Lung (tissue), 12 donors: ENCODE results near the gene KRTAP12-2. TPM values are rescaled to one million over a fixed set of nuclear protein-coding genes. Genes with fewer than 3 reads are reported as not detected.

Experiments used
- ATAC-seq: fragments of 200-7000 bp; cut with Tn5 transposase; one replicate; pipeline ENCODE4 v1.9.1; 2020; ENCODE audit warnings: moderate number of reproducible peaks; ENCODE audit not compliant: insufficient read depth, low FRiP score
- DNase-seq, 3 donors: peaks; one replicate each; pipeline ENCODE4 v3.0.0-alpha.2; 2013 to 2017
- H3K27ac ChIP-seq, 2 donors: one replicate each; pipeline ENCODE4 v1.5.1; 2013; ENCODE audit warnings: mild to moderate bottlenecking in 2 of 2, moderate library complexity in 2 of 2, control low read depth in 1 of 2, inconsistent platforms in 1 of 2, low read depth in 1 of 2, low read length in 1 of 2
- H3K27me3 ChIP-seq, 3 donors: one replicate each; pipeline ENCODE4 v1.5.1; 2013; ENCODE audit warnings: low read length in 2 of 3; ENCODE audit not compliant: control insufficient read depth in 3 of 3, insufficient read depth in 3 of 3
- H3K36me3 ChIP-seq, 4 donors: one replicate each; pipeline ENCODE4 v1.5.1; 2013; ENCODE audit warnings: low read length in 4 of 4, mild to moderate bottlenecking in 1 of 4, moderate library complexity in 1 of 4; ENCODE audit not compliant: control insufficient read depth in 4 of 4, insufficient read depth in 4 of 4
- H3K4me1 ChIP-seq, 5 donors: one replicate each; pipeline ENCODE4 v1.5.1; 2013; ENCODE audit warnings: low read length in 5 of 5, mild to moderate bottlenecking in 2 of 5, moderate library complexity in 1 of 5; ENCODE audit not compliant: control insufficient read depth in 5 of 5, insufficient read depth in 5 of 5
- H3K4me3 ChIP-seq: one replicate; pipeline ENCODE4 v1.5.1; 2013; ENCODE audit warnings: mild to moderate bottlenecking, control low read depth, moderate library complexity
- H3K9ac ChIP-seq, 2 donors: one replicate each; pipeline ENCODE4 v1.5.1; 2013; ENCODE audit warnings: low read length in 2 of 2, control low read depth in 1 of 2; ENCODE audit not compliant: insufficient read depth in 1 of 2
- H3K9me3 ChIP-seq, 4 donors: one replicate each; pipeline ENCODE4 v1.5.1; 2013; ENCODE audit warnings: low read length in 3 of 4, mild to moderate bottlenecking in 1 of 4, moderate library complexity in 1 of 4; ENCODE audit not compliant: control insufficient read depth in 4 of 4, insufficient read depth in 3 of 4
- CTCF ChIP-seq: IDR thresholded peaks from 2 replicates; pipeline ENCODE4 v1.5.1; 2012; ENCODE audit warnings: mild to moderate bottlenecking; ENCODE audit errors: control extremely low read depth, extremely low read depth
- WGBS, 2 donors: extraction: QIAGEN DNeasy Blood & Tissue Kit; methylation state at CpG; one replicate each; pipeline ENCODE4 v1.1.7; 2013; 5-methylcytosine and 5-hydroxymethylcytosine counted together
- polyA plus RNA-seq, 2 donors: library from polyadenylated mRNA; stranded (reverse); fragments of 200-250 nt; gene quantifications; one replicate each; pipeline ENCODE4 v1.2.1, GENCODE V29; 2013
- total RNA-seq, 2 donors: library from RNA; depleted of rRNA in 1 of 2; stranded (reverse); fragments of >200 nt in 1 of 2; gene quantifications; one replicate each; pipeline ENCODE4 v1.2.1, GENCODE V29; 2014 to 2021
- donor health status: control.
- donor health status: control.
- donor health status: Bipolar disorder and iron deficiency.
- donor health status: healthy.
- donor health status: DM: yes; HTN: yes; CAD: no.

Gene KRTAP12-2
- total and polyA plus RNA-seq, 4 donors: not detected

DNA sequence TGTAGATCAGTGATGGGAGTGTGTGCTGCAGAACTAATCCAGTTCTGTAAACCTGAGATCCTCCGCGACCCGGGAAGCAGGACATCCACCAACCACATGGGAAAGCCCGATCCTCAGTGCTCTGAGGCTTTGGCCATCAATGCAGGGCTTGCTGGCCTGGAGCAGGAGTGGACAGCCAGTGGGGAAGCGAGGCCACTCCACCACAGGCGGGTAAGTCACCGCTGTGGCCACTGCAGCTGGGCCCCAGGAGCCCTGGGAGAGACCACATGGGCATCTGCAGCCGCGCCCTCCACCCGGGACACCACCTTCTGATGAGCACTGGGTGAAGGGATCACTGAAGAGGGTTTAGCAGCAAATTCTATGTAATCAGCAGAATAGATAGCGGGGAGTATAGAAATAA, 14.4 kb upstream of the KRTAP12-2 start:
- Histone ChIP-seq H3K9ac (no peak overlapping the region), H3K27me3 (peaks cover 0 to 3% (median 0%) of the 10 kb centered on the region in 3 donors), H3K9me3 (no peaks in the 10 kb centered on the region), H3K4me3 (no peak overlapping the region), H3K27ac (no peak overlapping the region), H3K36me3 (no peaks in the 10 kb centered on the region), H3K4me1 (no peaks in the 10 kb centered on the region)
- WGBS, 2 donors: 82 to 83% methylated on average over 11 of the region's 11 CpGs
- DNase-seq (no peak), ATAC-seq (no peak)
- TF ChIP-seq CTCF: no peak

GRCh38 chr21:44677881-44678280, 11.2 kb upstream of the KRTAP12-2 start:
- DNase-seq: no peak
- H3K27me3 ChIP-seq: no peaks in the 10 kb centered on the region
- H3K27ac ChIP-seq: no peak overlapping the region
- no peak overlapping the region for H3K9ac ChIP-seq
- H3K4me1 ChIP-seq: no peaks in the 10 kb centered on the region
- H3K4me3 ChIP-seq: no peak overlapping the region
- no peaks in the 10 kb centered on the region for H3K36me3 ChIP-seq
- ATAC-seq: no peak
- TF ChIP-seq CTCF: no peak
- peaks cover 0 to 3% (median 1%) of the 10 kb centered on the region in 4 donors for H3K9me3 ChIP-seq
- WGBS, 2 donors: 91 to 93% methylated on average over 13 of the region's 13 CpGs

- DNase-seq: no peak
These were observed 5.2 kb upstream of the KRTAP12-2 start for GRCh38 chr21:44671911-44672310.

More at GRCh38 chr21:44671911-44672310, 5.2 kb upstream of the KRTAP12-2 start:
- H3K27ac ChIP-seq: no peak overlapping the region
- ATAC-seq: no peak
- WGBS, 2 donors: 85 to 93% methylated on average over 1 of the region's 1 CpG
- TF ChIP-seq CTCF: no peak
- H3K36me3 ChIP-seq: no peaks in the 10 kb centered on the region
- no peaks in the 10 kb centered on the region for H3K27me3 ChIP-seq
- peaks cover 0 to 10% (median 5%) of the 10 kb centered on the region in 4 donors for H3K9me3 ChIP-seq
- no peaks in the 10 kb centered on the region for H3K4me1 ChIP-seq
- H3K9ac ChIP-seq: no peak overlapping the region
- H3K4me3 ChIP-seq: no peak overlapping the region
